ENCODE data around the gene PATL1.

The PATL1 gene

DNA sequence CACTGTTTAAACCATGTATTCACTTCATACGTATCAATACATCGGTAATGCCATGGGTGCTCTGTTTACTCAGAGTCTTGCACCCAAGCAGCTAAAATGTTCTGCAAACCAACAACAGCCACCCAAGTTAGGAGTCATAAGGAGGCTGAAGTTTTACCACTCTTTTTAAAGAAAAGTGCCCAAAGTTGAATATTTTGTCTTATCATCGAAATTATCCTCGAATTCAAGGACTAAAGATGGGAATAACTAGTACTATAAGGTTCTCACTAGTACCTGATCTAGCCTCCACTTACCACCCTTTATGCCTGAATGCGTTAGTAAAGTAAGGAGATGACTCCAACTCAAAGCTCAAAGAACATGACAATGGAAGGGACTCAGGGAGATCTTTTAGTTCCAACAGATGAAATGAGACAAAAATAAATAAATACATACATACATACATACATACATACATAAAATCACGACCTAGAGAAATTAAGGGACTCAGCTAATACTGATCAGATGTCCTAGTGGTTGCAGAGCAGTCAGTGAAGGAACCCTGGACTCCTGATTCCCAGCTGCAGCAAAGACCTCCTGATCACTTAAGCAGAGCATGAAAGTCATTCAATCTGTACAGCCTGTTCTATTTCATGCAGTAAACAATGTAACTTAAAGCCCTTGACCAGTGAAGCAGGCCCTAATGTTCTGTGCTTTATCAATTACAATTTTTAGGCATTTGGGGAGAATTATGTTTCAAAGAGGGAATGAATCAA lies 61.0 kb downstream of the PATL1 start:
- Histone ChIP-seq H3K4me1 (ENCODE audit: control insufficient read depth, insufficient read depth, low read length) (no peaks in the 10 kb centered on the region), H3K9ac (ENCODE audit: low read depth, low read length) (no peak overlapping the region), H3K9me3 (ENCODE audit: control insufficient read depth, insufficient read depth, low read length) (no peaks in the 10 kb centered on the region), H3K36me3 (ENCODE audit: control insufficient read depth, insufficient read depth, low read length) (peaks cover 18% of the 10 kb centered on the region), H3K27me3 (ENCODE audit: control insufficient read depth, insufficient read depth, low read length) (no peaks in the 10 kb centered on the region), H3K4me3 (ENCODE audit: low read depth, low read length) (no peak overlapping the region)

DNA sequence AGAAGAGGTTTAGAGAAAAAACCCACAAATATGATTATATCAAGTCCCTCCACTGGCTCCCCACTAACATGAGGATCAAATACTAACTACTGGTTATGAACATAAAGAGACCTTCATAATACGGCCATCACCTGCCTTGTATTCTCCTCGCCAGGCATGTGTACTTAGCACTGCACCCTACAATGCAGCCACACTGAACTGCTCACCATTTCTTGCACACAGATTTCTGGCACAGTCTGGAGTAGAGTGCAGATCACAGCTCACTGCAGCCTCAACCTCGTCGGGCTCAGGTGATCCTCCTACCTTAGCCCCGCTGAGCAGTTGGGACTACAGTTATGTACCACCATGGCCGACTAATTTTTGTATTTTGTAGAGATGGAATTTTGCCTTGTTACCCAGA lies 66.4 kb downstream of the PATL1 start:
- H3K36me3 ChIP-seq (ENCODE audit: control insufficient read depth, insufficient read depth, low read length) = peaks cover 36% of the 10 kb centered on the region
- no peak overlapping the region for H3K9ac ChIP-seq (ENCODE audit: low read depth, low read length)

DNA sequence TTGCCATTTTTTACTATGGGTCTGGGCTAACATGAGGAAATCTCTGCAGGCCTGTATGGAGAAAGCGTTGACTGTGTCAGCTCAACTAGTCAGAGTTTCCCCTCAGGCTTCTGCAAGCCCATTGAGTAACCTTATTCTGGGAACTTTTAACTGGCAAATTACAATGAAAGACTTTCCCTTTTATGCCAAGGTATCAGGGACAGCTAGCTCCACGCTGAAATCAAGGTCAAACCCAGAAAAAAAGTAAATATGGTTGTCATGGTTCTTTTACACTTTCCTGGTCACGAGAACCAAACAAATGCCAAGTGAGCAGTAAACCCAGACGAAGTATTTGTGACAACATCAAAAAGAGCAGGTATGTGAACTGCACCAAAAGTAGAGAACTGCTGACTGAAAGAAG lies 67.0 kb downstream of the PATL1 start:
- H3K4me1 ChIP-seq (ENCODE audit: control insufficient read depth, insufficient read depth, low read length) = no peaks in the 10 kb centered on the region
- no peak overlapping the region for H3K9ac ChIP-seq (ENCODE audit: low read depth, low read length)
- H3K27me3 ChIP-seq (ENCODE audit: control insufficient read depth, insufficient read depth, low read length) = no peaks in the 10 kb centered on the region
- peaks cover 35% of the 10 kb centered on the region for H3K36me3 ChIP-seq (ENCODE audit: control insufficient read depth, insufficient read depth, low read length)
- no peak overlapping the region for H3K4me3 ChIP-seq (ENCODE audit: low read depth, low read length)
- no peaks in the 10 kb centered on the region for H3K9me3 ChIP-seq (ENCODE audit: control insufficient read depth, insufficient read depth, low read length)

More for the DNA sequence above, 66.4 kb downstream of the PATL1 start:
- Histone ChIP-seq H3K27me3 (ENCODE audit: control insufficient read depth, insufficient read depth, low read length) (no peaks in the 10 kb centered on the region), H3K9me3 (ENCODE audit: control insufficient read depth, insufficient read depth, low read length) (no peaks in the 10 kb centered on the region), H3K4me1 (ENCODE audit: control insufficient read depth, insufficient read depth, low read length) (no peaks in the 10 kb centered on the region), H3K4me3 (ENCODE audit: low read depth, low read length) (no peak overlapping the region)

DNA sequence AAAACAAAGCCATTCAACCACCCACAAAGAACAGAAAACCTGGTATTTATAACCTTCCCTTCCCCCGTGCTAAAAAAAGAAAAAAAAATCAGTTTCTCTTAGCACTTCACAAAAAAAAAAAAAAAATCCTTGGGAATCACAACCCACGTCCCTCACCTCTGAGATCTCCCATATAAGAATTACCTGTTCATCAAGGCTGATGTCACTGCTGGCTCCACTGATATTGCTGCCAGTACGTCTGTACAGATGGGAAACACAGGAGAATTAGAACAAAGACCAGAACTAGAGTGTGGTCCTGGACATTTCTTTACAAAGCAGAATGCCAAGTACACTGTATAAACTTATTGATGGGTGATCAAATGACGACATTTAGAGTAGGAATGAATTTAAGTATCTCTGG lies 68.2 kb downstream of the PATL1 start:
- Histone ChIP-seq H3K4me1 (ENCODE audit: control insufficient read depth, insufficient read depth, low read length) (no peaks in the 10 kb centered on the region), H3K9ac (ENCODE audit: low read depth, low read length) (no peak overlapping the region), H3K36me3 (ENCODE audit: control insufficient read depth, insufficient read depth, low read length) (peaks cover 38% of the 10 kb centered on the region), H3K4me3 (ENCODE audit: low read depth, low read length) (no peak overlapping the region), H3K9me3 (ENCODE audit: control insufficient read depth, insufficient read depth, low read length) (no peaks in the 10 kb centered on the region), H3K27me3 (ENCODE audit: control insufficient read depth, insufficient read depth, low read length) (no peaks in the 10 kb centered on the region)

DNA sequence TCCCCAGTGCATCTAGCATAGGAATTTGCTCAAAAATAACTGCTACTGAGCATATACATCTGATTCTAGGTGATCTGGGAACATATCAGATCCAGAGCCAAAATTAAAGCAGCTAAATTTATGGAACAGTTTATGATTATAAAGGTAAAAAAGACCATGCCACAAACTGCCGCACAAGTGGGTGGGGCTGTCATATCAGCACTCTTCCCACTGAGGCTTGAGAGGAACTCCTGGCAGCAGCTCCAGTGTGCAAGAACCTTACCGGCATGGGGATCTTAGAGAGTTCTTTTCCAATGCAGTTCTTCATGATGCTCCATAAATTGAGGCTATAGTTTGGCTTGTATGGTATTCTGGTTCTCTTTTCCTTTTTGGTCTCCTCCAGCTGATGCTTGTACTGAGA lies 68.6 kb downstream of the PATL1 start:
- Histone ChIP-seq H3K4me3 (ENCODE audit: low read depth, low read length) (no peak overlapping the region), H3K36me3 (ENCODE audit: control insufficient read depth, insufficient read depth, low read length) (peaks cover 38% of the 10 kb centered on the region), H3K4me1 (ENCODE audit: control insufficient read depth, insufficient read depth, low read length) (no peaks in the 10 kb centered on the region), H3K9me3 (ENCODE audit: control insufficient read depth, insufficient read depth, low read length) (no peaks in the 10 kb centered on the region), H3K27me3 (ENCODE audit: control insufficient read depth, insufficient read depth, low read length) (no peaks in the 10 kb centered on the region), H3K9ac (ENCODE audit: low read depth, low read length) (no peak overlapping the region)

DNA sequence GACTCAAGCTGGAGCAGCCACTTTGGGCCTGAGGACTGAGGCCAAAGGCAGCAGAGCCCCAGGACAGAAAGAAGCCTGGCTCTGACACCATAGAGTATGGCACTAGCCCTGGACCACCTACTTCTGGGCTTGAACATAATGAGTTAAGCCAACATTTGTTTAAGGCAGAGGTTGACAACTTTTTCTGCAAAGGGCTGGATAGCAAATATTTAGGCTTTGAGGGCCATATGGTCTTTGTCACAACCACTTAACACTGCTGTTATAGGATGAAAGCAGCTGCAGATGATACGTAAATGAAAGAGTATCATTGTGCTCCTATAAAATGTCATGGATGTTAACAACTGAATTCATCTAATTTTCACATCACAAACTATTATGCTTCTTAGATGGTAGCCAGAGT lies 69.9 kb downstream of the PATL1 start:
- Histone ChIP-seq H3K4me1 (ENCODE audit: control insufficient read depth, insufficient read depth, low read length) (no peaks in the 10 kb centered on the region), H3K9me3 (ENCODE audit: control insufficient read depth, insufficient read depth, low read length) (no peaks in the 10 kb centered on the region), H3K36me3 (ENCODE audit: control insufficient read depth, insufficient read depth, low read length) (peaks cover 40% of the 10 kb centered on the region), H3K4me3 (ENCODE audit: low read depth, low read length) (no peak overlapping the region), H3K9ac (ENCODE audit: low read depth, low read length) (no peak overlapping the region), H3K27me3 (ENCODE audit: control insufficient read depth, insufficient read depth, low read length) (no peaks in the 10 kb centered on the region)
